Aorta (tissue), 5 donors: ENCODE measurements around the gene TOP1. TPM values are rescaled to one million over a fixed set of nuclear protein-coding genes. Genes with fewer than 3 reads are reported as not detected.

Experiments used
- ATAC-seq: fragments of 200-7000 bp; cut with Tn5 transposase; one replicate; pipeline ENCODE4 v1.9.1; 2022; ENCODE audit warnings: moderate library complexity; ENCODE audit not compliant: low FRiP score
- DNase-seq, 2 donors: peaks; one replicate each; pipeline ENCODE4 v3.0.0-alpha.2; 2020
- H3K27ac ChIP-seq, 2 donors: one replicate each; pipeline ENCODE4 v1.5.1; 2013; ENCODE audit warnings: low read length in 2 of 2, mild to moderate bottlenecking in 2 of 2, moderate library complexity in 2 of 2, control low read depth in 1 of 2, inconsistent platforms in 1 of 2, low read depth in 1 of 2
- H3K27me3 ChIP-seq, 2 donors: one replicate each; pipeline ENCODE4 v1.6.1; 2013; ENCODE audit warnings: control low read depth in 1 of 2, low read length in 1 of 2, mild to moderate bottlenecking in 1 of 2, moderate library complexity in 1 of 2; ENCODE audit not compliant: insufficient read depth in 2 of 2, control insufficient read depth in 1 of 2
- H3K36me3 ChIP-seq, 2 donors: one replicate each; pipeline ENCODE4 v1.6.1; 2013; ENCODE audit warnings: control low read depth in 1 of 2, low read length in 1 of 2, mild to moderate bottlenecking in 1 of 2; ENCODE audit not compliant: insufficient read depth in 2 of 2, control insufficient read depth in 1 of 2
- H3K4me1 ChIP-seq, 2 donors: one replicate each; pipeline ENCODE4 v1.6.1; 2013; ENCODE audit warnings: low read length in 2 of 2, control low read depth in 1 of 2, mild to moderate bottlenecking in 1 of 2, moderate library complexity in 1 of 2; ENCODE audit not compliant: insufficient read depth in 2 of 2, control insufficient read depth in 1 of 2
- H3K4me3 ChIP-seq, 2 donors: one replicate each; pipeline ENCODE4 v1.5.1; 2013; ENCODE audit warnings: low read length in 2 of 2, control low read depth in 1 of 2, mild to moderate bottlenecking in 1 of 2
- H3K9me3 ChIP-seq: one replicate; pipeline ENCODE4 v1.6.1; 2013; ENCODE audit warnings: mild to moderate bottlenecking, low read length; ENCODE audit not compliant: control insufficient read depth
- WGBS, 2 donors: extraction: QIAGEN DNeasy Blood & Tissue Kit; methylation state at CpG; one replicate each; pipeline ENCODE4 v1.1.7; 2013; 5-methylcytosine and 5-hydroxymethylcytosine counted together
- intact Hi-C, 2 donors: fragments of 100-400 bp; cut with DNase I; formaldehyde crosslinking; loops; one replicate each; pipeline versions ENCODE4 v1.14.2 to v1.15.0; 2022
- polyA plus RNA-seq, 2 donors: library from polyadenylated mRNA; stranded (reverse); fragments of 200-250 nt; gene quantifications; one replicate each; pipeline ENCODE4 v1.2.3, GENCODE V29; 2013
- total RNA-seq, 2 donors: library from RNA; stranded (reverse); fragmentation: NEBNext Ultra II Directional; extraction: Animal tissue kit (Norgen Biotek cat#: 25700); gene quantifications; one replicate each; pipeline ENCODE4 v1.2.1, GENCODE V29; 2021
- donor health status: healthy with polysubstance abuse.
- donor health status: Bipolar disorder and iron deficiency.
- donor health status: DM: no; HTN: no; CAD: no.
- donor health status: DM: no; HTN: no; CAD: no.
- donor health status: DM: yes; HTN: yes; CAD: no.

The TOP1 gene
- total and polyA plus RNA-seq, 4 donors, result 15.6 to 32.4 (median 24.1) TPM

DNA sequence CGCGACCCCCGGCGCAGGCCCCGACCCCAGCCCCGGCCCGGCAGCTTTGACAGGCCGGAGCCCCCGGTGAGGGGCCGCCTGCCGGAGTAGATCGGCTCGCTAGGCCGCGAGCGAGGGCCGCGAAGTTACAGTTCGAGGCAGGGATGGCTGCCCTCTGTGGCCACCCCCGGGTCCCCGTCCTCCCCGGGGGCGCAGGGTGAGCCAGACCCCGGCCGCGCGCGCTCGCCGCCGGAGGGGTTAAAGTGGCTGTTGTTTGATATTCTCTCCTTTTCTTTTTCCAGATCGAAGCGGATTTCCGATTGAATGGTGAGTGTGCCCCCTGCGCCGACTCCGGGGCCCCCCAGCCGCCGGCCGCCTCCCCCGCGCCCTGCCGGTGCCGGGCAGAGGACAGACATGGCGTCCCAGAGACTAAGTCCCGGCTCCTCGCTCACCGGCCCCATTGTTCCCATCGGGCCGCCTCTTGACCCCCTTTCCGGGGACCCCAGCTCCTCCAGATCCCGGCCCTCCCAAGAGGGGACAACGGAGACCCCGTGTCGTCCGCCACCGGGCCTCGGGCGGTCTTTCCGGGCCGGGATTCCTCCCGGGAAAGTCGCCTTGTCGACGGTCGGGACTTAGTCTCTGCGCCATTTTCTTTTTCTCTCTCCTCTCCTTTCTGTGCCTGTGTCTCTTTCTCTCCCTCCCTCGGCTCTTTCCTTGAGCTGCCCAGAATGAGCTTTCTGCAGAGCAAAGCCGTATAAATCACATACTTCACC, 704 bp downstream of the TOP1 start:
- Histone ChIP-seq H3K36me3 (no peaks in the 10 kb centered on the region), H3K4me1 (peaks cover 3 to 13% of the 10 kb centered on the region in 2 donors), H3K27me3 (no peaks in the 10 kb centered on the region), H3K27ac (peak overlapping the region; percentile 83 to 93), H3K4me3 (peak overlapping the region; percentile 84 to 94), H3K9me3 (no peaks in the 10 kb centered on the region)
- ATAC-seq, result peak; percentile 54
- DNase-seq, result peak in 1 of 2 donors; percentile 80
- 0 to 1% methylated on average over 66 to 69 of the region's 69 CpGs for WGBS, 2 donors
- intact Hi-C loops, result loop anchor here in 1 of 2 donors (2.0 kb wide), 1 partner anchor 43 kb away; no protein-coding TSS in a partner anchor

DNA sequence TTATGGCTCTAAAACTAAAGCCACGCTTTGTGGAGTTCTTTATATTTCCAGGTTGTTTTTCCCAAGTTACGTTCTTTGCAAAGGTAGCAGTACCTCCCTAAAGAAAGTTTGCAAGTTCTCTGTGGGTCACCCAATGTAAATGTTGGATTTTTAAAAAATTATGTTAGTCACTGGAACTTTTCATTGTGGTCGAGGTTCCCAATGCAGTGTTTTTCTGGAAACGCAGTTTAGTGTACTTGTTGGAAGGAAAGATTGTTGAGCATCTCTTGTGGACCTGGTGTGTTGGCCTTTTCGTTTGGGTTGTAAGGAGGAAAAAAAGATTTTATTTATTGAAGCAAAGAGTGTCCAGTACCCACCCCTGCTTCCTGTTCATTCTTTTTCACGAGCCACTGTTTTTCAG, 1.4 kb downstream of the TOP1 start:
- intact Hi-C loops, result loop anchor here in 1 of 2 donors (5.0 kb wide), 1 partner anchor 37 kb away; no protein-coding TSS in a partner anchor
- Histone ChIP-seq H3K36me3 (no peaks in the 10 kb centered on the region), H3K27ac (no peak overlapping the region), H3K27me3 (no peaks in the 10 kb centered on the region), H3K4me3 (peak overlapping the region; percentile 84 to 94), H3K9me3 (no peaks in the 10 kb centered on the region), H3K4me1 (peaks cover 3 to 13% of the 10 kb centered on the region in 2 donors)
- 2 to 3% methylated on average over 6 of the region's 6 CpGs for WGBS, 2 donors
- no peak for ATAC-seq
- DNase-seq, result no peak

- intact Hi-C loops, result loop anchor here in 1 of 2 donors (5.0 kb wide), 1 partner anchor 37 kb away; no protein-coding TSS in a partner anchor
- no peaks in the 10 kb centered on the region for H3K36me3 ChIP-seq
- no peaks in the 10 kb centered on the region for H3K27me3 ChIP-seq
- no peak for ATAC-seq
- DNase-seq, result no peak
- WGBS, 2 donors, result 37 to 41% methylated on average over 5 of the region's 5 CpGs
- H3K4me1 ChIP-seq, result peaks cover 3 to 13% of the 10 kb centered on the region in 2 donors
- no peaks in the 10 kb centered on the region for H3K9me3 ChIP-seq
- H3K27ac ChIP-seq, result peak overlapping the region in 1 of 2 donors; percentile 10
- peak overlapping the region; percentile 18 to 94 for H3K4me3 ChIP-seq
Measured at GRCh38 chr20:41030531-41031242, 2.1 kb downstream of the TOP1 start.

GRCh38 chr20:41031243-41031619, 2.6 kb downstream of the TOP1 start:
- intact Hi-C loops, result loop anchor here in 1 of 2 donors (5.0 kb wide), 1 partner anchor 36 kb away; no protein-coding TSS in a partner anchor

DNA sequence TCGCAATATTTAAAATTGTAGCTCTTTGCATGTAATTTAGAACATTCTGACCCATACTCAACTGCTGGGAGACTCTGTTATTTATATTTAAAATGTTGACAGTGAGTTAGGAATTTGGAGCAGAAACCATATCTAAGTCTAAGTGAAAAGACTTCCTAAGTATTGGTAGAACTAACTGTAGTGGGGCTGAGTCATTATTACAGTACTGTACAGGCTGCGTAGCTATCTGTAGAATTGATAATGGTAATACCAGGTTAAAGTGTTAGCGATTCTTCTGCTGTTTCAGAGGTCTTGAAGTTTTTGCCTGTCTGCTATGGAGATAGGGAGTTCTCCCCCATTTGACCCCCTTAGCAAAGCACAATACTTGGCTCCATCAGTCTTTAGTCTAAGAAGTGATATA, 3.6 kb downstream of the TOP1 start:
- Histone ChIP-seq H3K27me3 (no peaks in the 10 kb centered on the region), H3K4me1 (peaks cover 3 to 13% of the 10 kb centered on the region in 2 donors), H3K9me3 (no peaks in the 10 kb centered on the region), H3K27ac (no peak overlapping the region), H3K4me3 (no peak overlapping the region), H3K36me3 (no peaks in the 10 kb centered on the region)
- intact Hi-C loops, result loop anchor here in 1 of 2 donors (5.0 kb wide), 1 partner anchor 35 kb away; no protein-coding TSS in a partner anchor
- no peak for ATAC-seq
- DNase-seq, result no peak
- 83 to 86% methylated on average over 3 of the region's 3 CpGs for WGBS, 2 donors

More at GRCh38 chr20:41031243-41031619, 2.6 kb downstream of the TOP1 start:
- H3K27me3 ChIP-seq, result no peaks in the 10 kb centered on the region
- no peaks in the 10 kb centered on the region for H3K36me3 ChIP-seq
- peak overlapping the region; percentile 18 to 94 for H3K4me3 ChIP-seq
- 62 to 67% methylated on average over 2 of the region's 2 CpGs for WGBS, 2 donors
- peaks cover 3 to 13% of the 10 kb centered on the region in 2 donors for H3K4me1 ChIP-seq
- DNase-seq, result no peak
- no peak overlapping the region for H3K27ac ChIP-seq
- ATAC-seq, result no peak
- H3K9me3 ChIP-seq, result no peaks in the 10 kb centered on the region

GRCh38 chr20:41034239-41034638, 5.6 kb downstream of the TOP1 start:
- 69 to 72% methylated on average over 3 of the region's 3 CpGs for WGBS, 2 donors
- no peaks in the 10 kb centered on the region for H3K9me3 ChIP-seq
- H3K27ac ChIP-seq, result no peak overlapping the region
- ATAC-seq (no peak), DNase-seq (no peak)
- H3K4me1 ChIP-seq, result peaks cover 3 to 13% of the 10 kb centered on the region in 2 donors
- intact Hi-C loops, result loop anchor here in 1 of 2 donors (5.0 kb wide), 1 partner anchor 33 kb away; no protein-coding TSS in a partner anchor
- no peaks in the 10 kb centered on the region for H3K27me3 ChIP-seq
- no peak overlapping the region for H3K4me3 ChIP-seq
- no peaks in the 10 kb centered on the region for H3K36me3 ChIP-seq

DNA sequence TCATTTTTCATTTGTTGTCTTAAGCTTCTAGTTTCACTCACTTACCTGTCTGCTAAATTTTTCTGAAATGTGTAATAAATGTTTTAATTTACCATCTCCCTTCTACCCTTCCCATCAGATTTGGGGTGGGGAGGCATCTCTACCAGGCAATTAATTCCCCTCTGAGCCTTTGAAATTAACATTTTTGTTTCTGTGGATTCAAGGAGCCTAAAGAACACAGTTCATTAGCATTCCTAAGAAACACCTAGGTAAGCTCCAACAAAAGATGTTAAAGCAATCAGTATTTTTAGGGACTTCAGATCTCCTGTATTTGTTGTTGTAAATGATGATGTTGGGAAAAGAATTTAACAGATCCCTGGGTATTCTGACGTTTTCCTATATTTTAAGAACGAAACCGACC, 6.6 kb downstream of the TOP1 start:
- no peak overlapping the region for H3K4me3 ChIP-seq
- H3K36me3 ChIP-seq, result no peaks in the 10 kb centered on the region
- intact Hi-C loops, result no loop called here
- ATAC-seq, result no peak
- no peak for DNase-seq
- no peaks in the 10 kb centered on the region for H3K27me3 ChIP-seq
- H3K4me1 ChIP-seq, result peaks cover 3 to 13% of the 10 kb centered on the region in 2 donors
- WGBS, 2 donors, result 43 to 51% methylated on average over 3 of the region's 3 CpGs
- H3K27ac ChIP-seq, result no peak overlapping the region
- H3K9me3 ChIP-seq, result no peaks in the 10 kb centered on the region

- DNase-seq (no peak), ATAC-seq (no peak)
- intact Hi-C loops, result no loop called here
- H3K27ac ChIP-seq, result no peak overlapping the region
- H3K9me3 ChIP-seq, result no peaks in the 10 kb centered on the region
- 61 to 66% methylated on average over 2 of the region's 2 CpGs for WGBS, 2 donors
- H3K27me3 ChIP-seq, result no peaks in the 10 kb centered on the region
- H3K4me1 ChIP-seq, result peaks cover 3 to 6% of the 10 kb centered on the region in 2 donors
- H3K4me3 ChIP-seq, result no peak overlapping the region
- no peaks in the 10 kb centered on the region for H3K36me3 ChIP-seq
Measured at GRCh38 chr20:41037179-41037578, 8.6 kb downstream of the TOP1 start.
